NCI-H345 (cell line): ENCODE results near the gene NMNAT3.

ENCODE experiments used
- DNase-seq: peaks from one replicate; lab custom pipeline; 2025; lab: John Stamatoyannopoulos, UW

Gene NMNAT3

GRCh38 chr3:139578783-139579182, 99.0 kb downstream of the NMNAT3 start:
- no peak for DNase-seq

GRCh38 chr3:139577909-139578308, 99.9 kb downstream of the NMNAT3 start:
- no peak for DNase-seq

- DNase-seq: no peak
Measured at GRCh38 chr3:139577346-139577745, 100.4 kb downstream of the NMNAT3 start.

GRCh38 chr3:139574026-139574947, 103.5 kb downstream of the NMNAT3 start:
- no peak for DNase-seq

- DNase-seq: no peak
Measured at GRCh38 chr3:139572847-139573672, 104.7 kb downstream of the NMNAT3 start.

- no peak for DNase-seq
Measured at GRCh38 chr3:139571711-139572110, 106.1 kb downstream of the NMNAT3 start.

- peak; percentile 9 for DNase-seq
Measured at GRCh38 chr3:139564294-139564861, 113.4 kb downstream of the NMNAT3 start.

- peak; percentile 36 for DNase-seq
Measured at GRCh38 chr3:139561959-139562676, 115.7 kb downstream of the NMNAT3 start.

- DNase-seq: peak; percentile 52
Measured at GRCh38 chr3:139561255-139561817, 116.4 kb downstream of the NMNAT3 start.

GRCh38 chr3:139560411-139560810, 117.4 kb downstream of the NMNAT3 start:
- DNase-seq: no peak

GRCh38 chr3:139559541-139559940, 118.2 kb downstream of the NMNAT3 start:
- peak; percentile 19 for DNase-seq

- DNase-seq: no peak
Measured at GRCh38 chr3:139558351-139559266, 119.2 kb downstream of the NMNAT3 start.

GRCh38 chr3:139557041-139557440, 120.7 kb downstream of the NMNAT3 start:
- no peak for DNase-seq

GRCh38 chr3:139555249-139555648, 122.5 kb downstream of the NMNAT3 start:
- no peak for DNase-seq

- DNase-seq: no peak
Measured at GRCh38 chr3:139554628-139555027, 123.1 kb downstream of the NMNAT3 start.

GRCh38 chr3:139552632-139553365, 125.0 kb downstream of the NMNAT3 start:
- no peak for DNase-seq

GRCh38 chr3:139548801-139549200, 129.0 kb downstream of the NMNAT3 start:
- no peak for DNase-seq

GRCh38 chr3:139547666-139548065, 130.1 kb downstream of the NMNAT3 start:
- DNase-seq: no peak

GRCh38 chr3:139546772-139547171, 131.0 kb downstream of the NMNAT3 start:
- DNase-seq: no peak
